Central memory CD4-positive, alpha-beta T cell (primary cell): ENCODE results near the gene E2F7.
A peak's percentile ranks its signal among the peaks of the same experiment; 100 is the strongest.
"Not testable (repeated sequence)": the region's sequence is repeated elsewhere in the genome, so short reads cannot be mapped to it uniquely, and the experiment has no call there.

ENCODE experiments used
- DNase-seq: peaks from one replicate; pipeline ENCODE4 v3.0.0; 2022
- total RNA-seq, 3 experiments: gene quantifications; one replicate each; lab custom pipeline; 2026; lab: John Stamatoyannopoulos, UW

The E2F7 gene, protein sequence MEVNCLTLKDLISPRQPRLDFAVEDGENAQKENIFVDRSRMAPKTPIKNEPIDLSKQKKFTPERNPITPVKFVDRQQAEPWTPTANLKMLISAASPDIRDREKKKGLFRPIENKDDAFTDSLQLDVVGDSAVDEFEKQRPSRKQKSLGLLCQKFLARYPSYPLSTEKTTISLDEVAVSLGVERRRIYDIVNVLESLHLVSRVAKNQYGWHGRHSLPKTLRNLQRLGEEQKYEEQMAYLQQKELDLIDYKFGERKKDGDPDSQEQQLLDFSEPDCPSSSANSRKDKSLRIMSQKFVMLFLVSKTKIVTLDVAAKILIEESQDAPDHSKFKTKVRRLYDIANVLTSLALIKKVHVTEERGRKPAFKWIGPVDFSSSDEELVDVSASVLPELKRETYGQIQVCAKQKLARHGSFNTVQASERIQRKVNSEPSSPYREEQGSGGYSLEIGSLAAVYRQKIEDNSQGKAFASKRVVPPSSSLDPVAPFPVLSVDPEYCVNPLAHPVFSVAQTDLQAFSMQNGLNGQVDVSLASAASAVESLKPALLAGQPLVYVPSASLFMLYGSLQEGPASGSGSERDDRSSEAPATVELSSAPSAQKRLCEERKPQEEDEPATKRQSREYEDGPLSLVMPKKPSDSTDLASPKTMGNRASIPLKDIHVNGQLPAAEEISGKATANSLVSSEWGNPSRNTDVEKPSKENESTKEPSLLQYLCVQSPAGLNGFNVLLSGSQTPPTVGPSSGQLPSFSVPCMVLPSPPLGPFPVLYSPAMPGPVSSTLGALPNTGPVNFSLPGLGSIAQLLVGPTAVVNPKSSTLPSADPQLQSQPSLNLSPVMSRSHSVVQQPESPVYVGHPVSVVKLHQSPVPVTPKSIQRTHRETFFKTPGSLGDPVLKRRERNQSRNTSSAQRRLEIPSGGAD
- total RNA-seq: 0.11 to 0.81 (median 0.58) reads per million in 3 experiments

DNA sequence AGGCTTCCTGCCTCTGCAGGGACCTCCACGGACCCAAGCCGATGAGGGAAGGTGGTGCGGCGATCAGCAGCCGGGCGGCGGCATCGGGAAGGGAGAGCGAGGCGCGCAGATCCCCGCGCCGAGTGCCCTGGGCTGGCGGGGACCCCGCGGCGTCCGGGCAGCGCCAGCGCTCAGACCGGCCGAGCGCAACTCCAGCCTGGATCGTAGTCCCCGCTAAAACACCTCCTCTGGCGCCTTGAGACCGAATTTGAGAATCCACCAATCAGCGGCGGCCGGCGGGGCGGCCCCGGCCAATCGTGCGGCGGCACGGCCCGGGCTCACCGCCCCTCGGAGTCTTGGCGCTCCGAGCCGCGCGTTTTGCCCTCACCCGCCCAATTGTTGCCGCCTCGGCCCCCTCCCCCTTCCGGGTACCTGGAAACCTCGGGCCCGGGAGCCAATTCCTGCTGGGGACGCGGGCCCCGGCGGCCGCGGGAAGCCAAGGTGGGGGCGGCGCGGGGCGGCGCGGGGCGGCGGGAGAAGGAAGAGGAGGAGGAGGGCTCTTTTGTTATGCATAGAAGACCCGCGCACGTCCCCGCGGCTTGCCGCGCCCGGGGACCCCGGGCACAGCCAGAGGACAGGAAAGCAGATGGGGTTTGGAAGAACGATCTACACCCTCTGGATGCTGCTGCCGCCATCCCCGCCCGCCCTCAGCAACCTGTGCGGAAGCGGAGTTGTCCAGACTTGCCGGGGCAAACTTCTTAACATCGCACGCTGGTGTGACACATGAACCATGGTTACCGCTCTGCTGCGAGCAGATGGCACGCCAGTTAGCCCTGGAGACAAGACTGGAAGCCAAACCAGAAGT, at the start of gene E2F7:
Gene E2F7, minus strand, starts transcription at position 209 of the 844 bp plus-strand sequence. CDS start 934 bp downstream, outside the sequence.
- DNase-seq: peak; percentile 72

DNA sequence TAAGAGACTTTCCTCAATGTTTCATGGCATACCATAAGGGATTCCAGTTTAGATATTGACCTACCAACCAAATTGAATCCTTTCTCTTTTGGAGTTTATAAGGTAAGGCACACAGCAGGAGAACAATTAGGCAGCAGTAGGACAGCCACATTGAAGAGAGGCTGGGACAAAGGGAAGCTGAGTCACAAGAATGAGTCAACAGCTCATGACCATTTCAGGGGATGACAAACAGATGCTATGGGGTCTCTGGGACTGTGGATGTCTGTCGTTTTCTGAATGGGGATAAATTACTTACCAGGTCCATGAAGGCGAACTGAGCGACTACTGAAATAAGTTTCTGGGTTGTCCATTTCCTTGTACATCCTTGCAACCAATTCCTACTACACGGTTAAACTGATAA, 48.6 kb upstream of the E2F7 start:
- no peak for DNase-seq

GRCh38 chr12:77108707-77109106, 43.3 kb upstream of the E2F7 start:
- DNase-seq: no peak

DNA sequence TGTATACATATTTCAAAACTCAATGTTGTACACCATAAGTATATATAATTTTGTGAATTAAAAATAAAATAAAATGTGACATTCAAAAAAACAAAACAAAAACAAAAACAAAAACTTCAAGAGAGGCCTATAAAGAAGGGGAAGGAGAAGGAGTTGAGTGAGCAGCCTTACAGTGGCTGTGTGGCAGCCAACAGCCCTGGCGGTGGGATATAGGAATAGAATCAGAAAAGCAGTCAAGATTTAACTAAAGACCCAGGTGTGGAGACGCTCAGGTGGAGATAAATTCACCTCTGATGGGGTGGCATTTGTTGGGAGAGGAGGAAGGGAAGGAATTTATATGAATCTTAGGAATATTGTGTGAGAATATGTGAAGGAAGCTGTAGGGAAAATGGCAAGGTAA, 41.8 kb upstream of the E2F7 start:
- no peak for DNase-seq

DNA sequence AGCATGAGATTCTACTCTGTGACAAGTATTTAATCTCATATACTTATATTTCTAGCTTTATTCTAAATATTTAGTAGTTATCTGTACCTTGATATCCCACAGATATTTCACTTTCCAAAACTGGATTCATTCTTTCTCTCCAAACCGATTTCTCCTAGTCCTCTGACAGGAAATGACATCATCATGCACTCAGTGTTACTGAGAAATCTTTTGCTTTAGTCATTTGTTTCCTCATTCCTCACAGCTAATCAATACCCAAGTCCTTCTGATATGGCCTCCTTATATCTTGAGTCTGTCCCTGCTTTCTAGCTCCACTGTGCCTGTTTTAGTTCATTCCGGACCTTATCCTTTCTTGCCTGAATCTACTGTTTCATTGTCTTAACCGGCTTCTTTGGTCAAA, 39.4 kb upstream of the E2F7 start:
- no peak for DNase-seq

DNA sequence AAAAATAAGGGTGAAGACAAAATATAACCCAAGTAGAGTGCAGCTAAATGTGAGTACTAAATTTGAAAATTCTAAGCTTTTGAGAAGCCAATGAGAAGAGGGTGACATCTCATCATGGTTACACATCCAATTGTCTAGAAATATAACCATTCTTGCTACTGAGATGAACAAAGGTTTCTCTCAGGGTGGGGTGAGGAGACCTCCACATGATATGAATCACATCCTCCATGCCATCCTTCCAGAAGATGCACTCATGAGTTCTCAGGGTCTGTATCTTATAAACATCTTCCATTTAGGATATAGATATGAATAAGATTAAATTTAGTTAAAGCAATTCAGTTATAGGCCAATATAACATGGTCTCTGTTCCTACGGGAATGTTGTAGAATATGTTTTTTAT, 38.9 kb upstream of the E2F7 start:
- DNase-seq: no peak

- no peak for DNase-seq
These were observed 37.3 kb upstream of the E2F7 start for GRCh38 chr12:77102691-77103090.

- DNase-seq: no peak
These were observed 36.8 kb upstream of the E2F7 start for GRCh38 chr12:77102123-77102522.

- DNase-seq: no peak
These were observed 34.4 kb upstream of the E2F7 start for GRCh38 chr12:77099799-77100198.

DNA sequence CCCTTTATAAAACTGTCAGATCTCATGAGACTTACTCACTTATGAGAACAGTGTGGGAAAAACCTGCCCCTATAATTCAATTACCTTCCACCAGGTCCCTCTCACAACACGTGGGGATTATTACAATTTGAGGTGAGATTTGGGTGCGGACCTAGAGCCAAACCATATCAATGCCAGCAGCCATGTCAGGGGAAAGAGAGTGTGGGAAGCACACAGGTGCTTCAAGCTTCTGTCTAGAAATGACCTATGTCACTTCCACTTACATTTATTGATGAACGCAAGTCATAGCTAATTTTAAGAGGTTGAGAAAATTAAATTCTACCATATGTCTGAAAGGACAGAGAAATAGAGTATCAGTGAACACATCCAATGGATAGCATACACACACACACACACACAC, 32.5 kb upstream of the E2F7 start:
- no peak for DNase-seq

GRCh38 chr12:77092227-77092626, 26.9 kb upstream of the E2F7 start:
- not testable (repeated sequence) for DNase-seq

GRCh38 chr12:77089686-77090220, 24.4 kb upstream of the E2F7 start:
- DNase-seq: no peak

GRCh38 chr12:77087427-77087826, 22.1 kb upstream of the E2F7 start:
- no peak for DNase-seq

- no peak for DNase-seq
These were observed 16.7 kb upstream of the E2F7 start for GRCh38 chr12:77082021-77082420.

GRCh38 chr12:77079631-77080030, 14.3 kb upstream of the E2F7 start:
- DNase-seq: no peak

DNA sequence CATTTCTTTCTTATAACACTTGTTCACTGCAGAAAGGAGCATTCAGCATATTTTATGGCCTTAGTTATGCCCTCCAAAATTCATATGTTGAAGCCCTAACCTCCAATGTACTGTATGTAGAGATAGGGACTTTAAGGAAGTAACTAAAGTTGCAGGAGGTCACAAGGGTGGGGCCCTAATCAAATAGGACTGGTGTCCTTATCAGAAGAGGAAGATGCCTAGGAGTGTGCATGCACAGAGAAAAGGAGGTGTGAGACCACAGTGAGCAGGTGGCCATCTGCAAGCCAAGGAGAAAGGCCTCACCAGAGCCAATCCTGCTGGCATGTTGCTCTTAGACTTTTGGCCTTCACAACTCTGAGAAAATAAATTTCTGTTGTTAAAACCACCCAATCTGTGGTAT, 12.9 kb upstream of the E2F7 start:
- DNase-seq: no peak

- DNase-seq: no peak
These were observed 11.5 kb upstream of the E2F7 start for GRCh38 chr12:77076886-77077285.

DNA sequence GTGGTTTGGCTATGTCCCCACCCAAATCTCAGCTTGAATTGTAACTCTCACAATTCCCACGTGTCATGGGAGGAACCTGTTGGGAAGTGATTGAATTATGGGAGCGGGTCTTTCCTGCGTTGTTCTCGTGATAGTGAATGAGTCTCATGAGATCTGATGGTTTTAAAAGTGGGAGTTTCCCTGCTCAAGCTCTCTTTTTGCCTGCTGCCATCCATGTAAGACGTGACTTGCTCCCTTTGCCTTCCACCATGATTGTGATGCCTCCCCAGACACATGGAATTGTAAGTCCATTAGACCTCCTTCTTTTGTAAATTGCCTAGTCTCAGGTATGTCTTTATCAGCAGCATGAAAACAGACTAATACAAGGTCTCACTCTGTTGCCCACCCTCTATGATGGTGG, 8.5 kb upstream of the E2F7 start:
- not testable (repeated sequence) for DNase-seq

DNA sequence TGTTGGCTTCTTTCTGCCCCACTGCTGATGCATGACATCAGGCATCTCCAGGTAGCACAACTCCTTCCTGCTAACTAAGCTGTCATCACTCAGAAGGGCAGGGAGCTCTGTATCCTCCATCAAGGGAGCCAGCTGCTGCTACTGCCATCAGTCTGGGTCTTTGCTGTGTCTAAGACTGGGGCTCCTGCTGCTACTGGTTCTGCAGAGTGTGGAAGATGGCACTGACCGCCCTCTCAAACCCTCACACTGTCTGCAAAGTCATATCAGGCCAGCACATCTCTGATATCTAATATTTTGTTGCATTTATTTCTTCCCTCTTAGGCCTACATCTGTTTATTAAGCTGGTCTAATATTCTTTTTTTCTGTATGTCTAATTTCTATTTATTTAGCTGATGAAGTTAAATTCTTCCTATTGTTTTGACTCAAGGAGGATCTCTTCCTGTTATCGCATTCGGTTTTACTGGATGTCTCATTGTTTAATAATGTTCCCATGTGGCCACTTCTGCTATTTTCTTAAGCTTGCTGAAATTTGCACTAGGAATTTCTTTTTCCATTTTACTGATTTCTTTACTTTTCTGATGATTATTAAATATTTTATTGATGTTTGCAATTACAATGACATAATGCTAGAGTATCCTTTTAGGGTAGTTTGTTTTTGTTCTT, 7.6 kb upstream of the E2F7 start:
- no peak for DNase-seq

DNA sequence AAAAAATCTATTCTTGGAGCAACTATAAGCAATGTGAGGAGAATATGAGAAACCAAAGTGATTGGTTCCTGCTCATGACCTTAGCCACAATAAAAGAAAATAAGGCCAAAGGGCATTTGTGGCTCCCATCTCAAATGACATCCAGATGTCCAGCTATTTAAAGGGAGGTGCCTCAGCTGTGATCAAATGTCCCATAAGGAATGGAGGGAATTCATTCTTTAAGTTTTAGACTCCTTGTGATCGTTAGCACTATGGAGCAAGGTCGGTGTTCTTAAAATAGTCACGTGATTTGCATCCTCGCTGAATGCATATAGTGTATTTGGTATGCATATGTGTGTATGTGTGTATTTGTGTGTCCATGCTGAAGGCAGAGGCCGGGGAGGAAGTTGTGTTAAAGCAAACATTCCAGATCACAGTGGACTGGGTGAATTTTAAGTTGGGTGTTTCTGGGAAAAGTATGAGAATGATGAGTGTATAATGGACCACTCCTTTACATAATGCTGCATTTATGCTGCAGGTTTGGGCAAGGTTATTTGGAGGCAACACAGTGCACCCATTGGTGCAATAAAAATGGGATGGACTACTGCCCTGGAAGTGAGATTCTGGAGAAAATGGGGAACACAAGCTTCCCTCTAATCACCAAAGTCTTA, 5.6 kb upstream of the E2F7 start:
- DNase-seq: no peak

DNA sequence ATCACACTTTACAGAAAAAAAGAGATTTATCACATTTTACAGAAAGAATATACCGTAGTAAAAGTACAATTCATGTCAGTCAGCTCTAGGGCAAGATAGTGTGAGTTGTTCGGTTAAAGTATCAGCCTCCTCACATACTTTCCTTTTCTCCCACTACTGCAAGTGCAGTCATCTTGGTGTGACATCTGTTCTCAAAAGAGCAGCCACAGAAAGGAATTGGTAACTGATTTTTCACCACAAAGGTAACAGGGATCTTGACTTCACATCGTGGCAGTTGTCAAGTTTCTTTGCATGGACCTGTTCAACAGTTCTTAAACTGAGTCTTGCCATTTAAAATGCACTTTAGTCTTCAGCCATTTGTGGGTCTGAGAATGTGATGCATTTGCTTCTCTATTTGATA, 5.0 kb upstream of the E2F7 start:
- DNase-seq: no peak
